ENCODE measurements around the gene LMF1. TPM values are rescaled to one million over a fixed set of nuclear protein-coding genes. Genes with fewer than 3 reads are reported as not detected.

Gene LMF1
- total RNA-seq, 1 experiment from 2014 or later = 12.8 TPM

GRCh38 chr16:987906-988305, 17.1 kb upstream of the LMF1 start:
- no peak for ATAC-seq
- no peak overlapping the region for H3K9ac ChIP-seq (ENCODE audit: low read length)
- H3K27me3 ChIP-seq (ENCODE audit: insufficient read depth, low read length) = no peaks in the 10 kb centered on the region
- TF ChIP-seq EZH2 (IDR thresholded peaks at IDR 0.05) (no peak), EGR1 (IDR thresholded peaks at IDR 0.05; ENCODE audit: low read depth) (no peak), EZH2phosphoT487 (IDR thresholded peaks at IDR 0.05; ENCODE audit: borderline replicate concordance) (no peak), ZNF274 (IDR thresholded peaks at IDR 0.05; ENCODE audit: low read depth, low read length) (no peak), ATF3 (IDR thresholded peaks at IDR 0.05) (no peak), YY1 (IDR thresholded peaks at IDR 0.05; ENCODE audit: extremely low read depth, insufficient replicate concordance, low read depth, low read length) (no peak), CEBPB (IDR thresholded peaks at IDR 0.05; ENCODE audit: low read depth) (no peak), CBX3 (IDR thresholded peaks at IDR 0.05; ENCODE audit: low read depth) (no peak), MAX (IDR thresholded peaks at IDR 0.05) (no peak), SIN3A (IDR thresholded peaks at IDR 0.05; ENCODE audit: low read depth) (no peak), ELF1 (IDR thresholded peaks at IDR 0.05; ENCODE audit: borderline replicate concordance, low read depth) (no peak), SP1 (IDR thresholded peaks at IDR 0.05; ENCODE audit: low read depth) (no peak), CTCF (IDR thresholded peaks at IDR 0.05 in 2 of 3, conservative IDR thresholded peaks at IDR 0.05 in 1 of 3; ENCODE audit: borderline replicate concordance in 1 of 3, insufficient read depth in 1 of 3, low read depth in 2 of 3, low read length in 2 of 3) (no peak), JUND (IDR thresholded peaks at IDR 0.05) (no peak), FOSL1 (IDR thresholded peaks at IDR 0.05; ENCODE audit: low read depth) (no peak)
- RAD21 ChIA-PET (ENCODE audit: low non-redundant PET in 1 of 2, low total read pairs in 2 of 2, uncharacterized antibody in 2 of 2, unreplicated experiment in 2 of 2) = no interaction called here
- CTCF ChIA-PET = no interaction called here
- no peaks in the 10 kb centered on the region for H3K36me3 ChIP-seq (ENCODE audit: control insufficient read depth in 1 of 2, insufficient read depth in 2 of 2, low read length in 2 of 2)
- H3K9me3 ChIP-seq (ENCODE audit: control insufficient read depth in 1 of 2, insufficient read depth in 1 of 2, low read depth in 1 of 2, low read length in 2 of 2) = no peaks in the 10 kb centered on the region
- H3K4me2 ChIP-seq (ENCODE audit: low read length) = no peak overlapping the region
- no peaks in the 10 kb centered on the region for H3K79me2 ChIP-seq (ENCODE audit: insufficient read depth, low read length)
- H3K9me2 ChIP-seq (ENCODE audit: insufficient read depth) = no peaks in the 10 kb centered on the region
- no TSS peak for BruUV-seq (replicated peaks)
- POLR2A ChIA-PET = no interaction called here
- intact Hi-C loops (cut with micrococcal nuclease) = no loop called here
- H3K27ac ChIP-seq (ENCODE audit: low read depth, low read length) = no peak overlapping the region
- no peak overlapping the region for H2AFZ ChIP-seq (ENCODE audit: low read depth, low read length, poor library complexity, severe bottlenecking)
- no peak overlapping the region for H3K4me3 ChIP-seq (replicated peaks in 1 of 2; ENCODE audit: low read depth in 1 of 2, low read length in 2 of 2)
- no peaks in the 10 kb centered on the region for H4K20me1 ChIP-seq (ENCODE audit: insufficient read depth)
- H3K4me1 ChIP-seq (ENCODE audit: control insufficient read depth in 1 of 2, insufficient read depth in 2 of 2, low read length in 2 of 2) = peaks cover 0 to 9% of the 10 kb centered on the region in 2 experiments; a peak in 1 of 4 replicates
- DNase-seq (ENCODE audit: low read depth, low spot score) = no peak

All from HCT116 (cell line).